TTC549 (cell line): ENCODE data around the gene SLC1A1.

Source experiments
- FAIRE-seq: peaks from 2 replicates; lab custom pipeline; 2012; peaks lifted over from hg19 to GRCh38; lab: Jason Lieb, UNC

The SLC1A1 gene

DNA sequence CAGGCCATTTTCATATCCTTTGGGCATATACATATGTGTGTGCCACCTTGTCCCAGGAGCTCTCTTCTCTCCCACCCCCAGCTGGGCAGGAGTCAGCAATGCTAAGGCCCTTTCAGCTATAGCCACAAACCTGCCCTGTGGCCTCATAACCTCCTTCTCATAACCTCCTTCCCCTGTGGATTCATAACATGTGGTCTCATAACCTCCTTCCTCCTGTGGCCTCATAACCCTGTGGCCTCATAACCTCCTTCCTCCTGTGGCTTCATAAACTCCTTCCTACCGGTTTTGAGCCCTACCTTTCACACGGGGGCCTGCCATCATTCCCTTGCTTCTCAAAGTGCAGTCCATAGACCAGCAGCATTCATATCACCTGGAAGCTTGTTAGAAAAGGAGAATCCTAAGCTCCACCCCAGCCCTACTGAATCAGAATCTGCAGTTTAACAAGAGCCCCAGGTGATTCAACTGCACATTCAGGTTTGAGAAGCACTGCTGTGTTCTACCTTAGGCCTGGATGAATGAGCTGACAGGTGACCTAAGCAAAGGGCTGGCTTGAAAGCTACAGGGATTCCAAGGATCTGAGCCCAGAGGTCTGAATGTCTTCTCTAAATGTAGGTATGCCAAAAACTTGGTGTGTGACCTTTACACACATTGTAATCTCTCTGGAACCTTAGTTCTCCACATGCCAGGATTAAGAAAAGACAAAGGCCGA lies 129.9 kb downstream of the SLC1A1 start:
- no peak for FAIRE-seq

DNA sequence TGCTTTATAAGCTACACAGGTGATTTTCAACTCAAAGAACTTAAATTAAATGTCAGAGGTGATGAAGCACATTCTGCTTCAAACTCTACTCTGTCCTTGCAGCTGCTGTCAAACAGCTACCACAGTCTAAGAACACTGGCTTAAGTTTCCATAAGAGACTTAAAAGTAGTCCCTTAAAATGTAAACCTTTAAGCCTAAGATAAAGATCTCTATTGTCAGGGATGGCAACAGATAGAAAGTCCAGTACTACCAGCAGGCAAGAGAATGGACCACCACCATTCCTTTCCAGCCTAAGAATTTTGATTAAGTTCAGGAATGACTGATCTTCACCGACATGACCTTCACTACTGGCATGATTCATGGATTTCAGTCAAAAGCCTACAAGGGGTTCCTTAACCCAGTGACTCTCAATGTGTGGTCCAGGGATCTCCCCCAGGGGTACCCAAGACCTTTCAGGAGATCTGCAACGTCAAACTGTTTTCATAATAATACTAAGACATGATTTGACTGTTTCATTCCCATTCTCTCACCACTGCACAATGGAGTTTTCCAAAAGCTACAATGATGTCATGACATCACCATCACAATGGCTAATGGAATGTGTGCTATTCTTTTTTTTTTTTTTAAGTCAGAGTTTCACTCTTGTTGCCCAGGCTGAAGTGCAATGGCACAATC lies 130.8 kb downstream of the SLC1A1 start:
- FAIRE-seq = no peak

DNA sequence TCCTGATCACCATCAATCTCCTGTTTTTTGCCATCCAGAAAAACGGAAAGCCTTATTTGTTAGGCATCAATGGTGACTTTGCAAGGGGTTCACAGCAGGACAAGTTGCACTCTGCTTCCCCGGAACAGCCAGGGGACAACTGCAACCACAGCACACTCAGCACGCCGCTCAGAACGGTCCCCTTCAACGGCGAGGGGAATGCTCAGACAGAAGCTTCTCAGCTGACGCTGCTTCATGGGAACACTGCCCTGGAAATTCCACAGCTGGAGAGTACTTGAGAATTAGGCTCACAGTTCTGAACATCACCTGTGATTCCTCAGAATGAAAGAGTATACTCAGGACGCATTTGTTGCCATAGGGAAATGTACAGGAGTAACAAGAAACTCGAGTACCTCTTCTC lies 131.7 kb downstream of the SLC1A1 start:
- FAIRE-seq = no peak

DNA sequence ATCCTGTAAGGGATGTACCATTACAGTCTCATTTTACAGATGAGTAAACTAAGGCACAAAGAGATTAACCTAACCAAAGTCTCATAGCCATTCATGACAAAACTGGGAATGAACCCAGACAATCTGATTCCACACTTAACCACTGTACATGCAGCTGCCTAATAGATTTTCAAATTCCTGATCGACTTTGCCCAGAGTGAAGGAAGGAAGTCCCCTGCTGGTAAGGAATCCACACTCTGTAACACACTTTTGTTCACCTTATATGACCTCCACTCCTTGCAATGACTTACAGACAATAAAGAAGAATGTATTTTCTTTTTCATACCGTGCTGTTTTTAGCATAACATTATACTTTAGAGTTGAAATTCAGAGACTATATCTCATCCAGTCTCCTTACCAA lies 140.6 kb downstream of the SLC1A1 start:
- FAIRE-seq = no peak
